Stimulated activated CD4-positive, alpha-beta T cell treated with anti-CD3 and anti-CD28 coated beads, Interleukin-2, amount 100 ng/mL, for 24 hours (primary cell): ENCODE measurements around the gene PRKG1.

Experiments used
- DNase-seq, 2 donors: peaks; one replicate each; pipeline ENCODE4 v3.0.0-alpha.2; 2020

Gene PRKG1

DNA sequence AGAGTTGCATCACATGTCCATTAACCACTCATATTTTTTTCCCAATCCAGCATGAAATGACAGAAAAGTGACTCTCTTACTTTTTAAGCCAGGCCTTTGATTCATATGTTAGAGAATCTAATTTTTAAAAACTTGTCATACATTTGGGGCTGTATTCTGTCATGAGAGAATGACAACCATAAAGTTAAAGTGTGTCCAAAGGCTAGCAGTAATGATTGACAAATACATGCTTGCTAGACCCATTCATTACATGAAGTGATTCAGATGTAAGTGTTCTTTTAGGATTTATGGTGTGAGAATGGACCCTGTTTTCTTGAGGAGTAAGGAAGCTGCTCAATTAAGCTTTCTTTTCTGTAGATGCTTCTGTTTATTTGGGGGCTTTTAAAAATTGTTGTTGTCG lies 549.7 kb downstream of the PRKG1 start:
- DNase-seq = no peak

DNA sequence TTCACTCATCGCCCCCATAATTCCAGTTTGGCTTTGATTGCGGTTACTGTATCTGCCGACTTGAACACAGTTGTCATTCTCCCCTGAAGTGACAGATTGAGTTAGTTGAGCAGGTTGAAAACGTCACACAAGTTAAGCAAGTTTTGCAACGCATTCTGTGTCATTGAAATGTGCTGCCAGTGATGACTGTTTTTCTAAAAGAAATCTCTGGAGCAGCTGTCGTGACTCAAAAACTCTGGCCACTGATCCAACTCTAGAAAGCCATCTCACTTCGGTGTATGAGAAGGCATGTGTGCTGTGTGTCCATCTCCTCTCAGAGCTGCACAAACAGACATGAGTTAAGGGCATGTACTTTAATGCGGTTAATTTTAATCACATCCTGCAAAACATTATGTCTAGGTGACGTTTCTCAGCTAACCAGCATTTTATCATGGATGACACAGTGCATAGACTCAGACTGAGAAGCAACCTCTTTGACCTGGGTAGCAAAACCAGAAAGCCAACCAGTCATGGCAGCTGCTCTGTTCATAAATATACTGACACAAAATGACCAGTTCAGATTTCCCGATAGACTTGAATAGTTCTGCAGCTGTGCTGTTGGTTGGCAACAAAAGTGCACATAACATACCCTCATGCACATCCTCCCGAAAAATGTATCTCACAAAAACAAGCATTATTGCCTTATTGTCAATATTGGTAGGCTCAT lies 555.8 kb downstream of the PRKG1 start:
- DNase-seq = no peak

DNA sequence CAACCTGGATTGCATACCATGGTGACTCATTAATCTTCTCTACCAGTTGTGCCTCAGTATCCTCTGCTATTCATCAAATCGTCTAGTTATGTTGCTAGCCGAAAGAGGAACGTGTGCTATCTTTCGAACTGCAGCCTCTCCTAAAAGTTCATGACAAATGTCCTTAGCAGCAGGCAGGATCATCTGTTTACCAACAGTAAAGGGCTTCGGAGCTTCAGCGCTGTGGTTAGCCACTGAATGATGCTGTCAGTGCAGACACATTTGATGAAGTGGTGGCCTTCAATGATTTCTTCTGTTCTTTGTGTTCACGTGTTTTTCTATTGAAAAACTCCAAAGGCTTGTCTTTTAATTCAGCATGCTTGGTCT lies 556.3 kb downstream of the PRKG1 start:
- no peak for DNase-seq

DNA sequence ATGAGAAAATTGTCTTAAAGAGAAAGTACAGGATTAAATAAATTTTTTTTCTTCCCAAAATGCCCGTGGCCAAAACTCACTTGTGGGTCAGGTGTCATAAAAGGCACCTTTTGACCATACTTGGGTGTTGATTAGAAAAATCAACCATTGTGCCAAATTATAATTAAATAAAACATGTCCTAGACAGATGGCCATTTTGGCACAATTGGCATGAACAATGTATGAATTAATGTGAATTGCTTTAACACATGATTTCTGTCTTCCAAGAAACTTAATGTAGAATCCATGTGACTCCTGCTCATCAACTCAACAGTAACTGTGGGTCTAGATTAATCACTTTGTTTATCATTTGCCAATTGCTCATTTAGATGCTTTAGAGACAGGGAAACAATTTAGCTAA lies 561.1 kb downstream of the PRKG1 start:
- DNase-seq = no peak

DNA sequence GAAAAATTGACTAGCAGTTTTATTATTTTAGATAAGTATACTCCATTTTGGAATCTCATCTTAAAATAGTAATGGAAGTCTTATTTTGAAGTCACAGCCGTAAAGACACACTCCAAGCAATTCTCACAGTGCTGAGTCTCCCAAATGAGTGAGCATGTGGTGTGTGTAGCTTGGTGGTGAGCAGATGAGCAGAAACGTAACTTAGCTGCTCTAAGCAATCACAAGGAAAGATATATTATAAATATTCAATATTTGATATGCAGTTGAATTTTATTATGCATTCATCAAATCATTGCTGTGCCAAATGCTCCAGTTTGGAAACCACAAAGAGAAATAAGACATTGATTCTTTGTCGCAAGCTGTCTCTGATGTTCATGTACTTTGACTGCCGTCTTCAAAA lies 563.9 kb downstream of the PRKG1 start:
- DNase-seq = no peak

DNA sequence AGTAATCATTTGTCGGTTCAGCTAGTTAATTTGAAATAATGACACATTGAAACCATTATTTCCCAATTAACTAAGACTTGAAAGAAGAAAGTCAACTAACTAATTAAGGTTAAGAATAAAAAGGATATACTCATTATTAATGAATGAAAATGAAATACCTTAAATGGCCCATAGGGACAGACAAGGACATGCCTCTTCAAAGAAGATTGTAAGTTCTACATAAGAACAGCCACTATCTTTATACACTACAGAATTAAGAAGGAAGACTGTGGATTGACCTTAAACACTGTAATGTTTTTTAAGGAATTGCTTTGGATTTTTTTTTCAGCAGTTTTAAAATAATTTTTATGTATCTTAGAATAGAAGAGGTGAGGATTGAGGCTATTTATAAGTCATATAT lies 564.5 kb downstream of the PRKG1 start:
- DNase-seq = no peak

DNA sequence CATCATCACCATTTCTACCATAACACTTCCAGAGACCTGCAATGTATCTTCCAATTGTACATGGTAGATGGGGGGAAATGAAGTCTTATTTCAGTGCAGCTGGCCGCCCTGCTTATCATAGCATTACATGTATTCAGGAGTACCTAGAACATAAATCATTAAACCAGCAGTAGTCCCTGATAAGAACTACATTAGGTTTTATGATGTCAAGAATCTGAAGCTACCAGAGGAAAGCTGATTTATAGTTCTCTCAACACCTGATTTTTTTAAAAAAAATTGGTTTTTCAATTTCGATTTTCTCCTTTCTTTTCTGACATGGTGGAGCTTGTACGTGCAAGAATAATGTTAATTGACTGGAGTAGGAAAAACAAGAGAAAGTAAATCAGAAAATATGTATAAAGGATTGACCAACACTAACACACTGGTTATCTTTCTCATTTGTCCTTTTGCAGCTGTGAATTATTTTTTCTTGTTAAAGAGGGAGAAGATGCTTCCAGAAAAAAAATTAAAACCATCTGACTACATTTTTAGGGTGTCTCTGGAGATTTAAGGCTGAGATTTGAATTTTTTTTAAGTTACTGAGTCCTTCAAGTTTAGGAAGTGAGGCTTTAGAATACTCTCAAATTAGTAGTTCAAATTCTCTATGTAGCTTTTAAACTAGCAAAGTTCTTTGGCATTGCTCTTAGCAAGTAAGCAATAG lies 566.0 kb downstream of the PRKG1 start:
- no peak for DNase-seq

DNA sequence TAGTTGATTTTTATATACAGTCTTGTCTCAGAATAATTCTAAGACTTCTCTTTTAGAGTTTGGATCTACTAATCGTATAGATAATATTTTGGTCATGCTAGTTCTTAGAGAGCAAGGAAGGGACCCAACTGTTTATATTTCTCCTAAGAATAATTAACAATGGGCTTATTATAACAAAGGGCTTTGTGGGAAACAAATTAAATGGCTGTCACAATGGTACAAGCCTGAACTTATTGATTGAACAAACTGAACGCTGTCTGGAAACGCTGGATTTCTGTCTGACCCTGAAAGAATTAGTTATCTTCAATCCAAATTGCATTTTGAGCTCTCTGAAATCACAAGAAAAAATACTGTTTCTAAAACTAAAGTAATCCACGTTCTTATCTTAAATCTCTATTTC lies 568.3 kb downstream of the PRKG1 start:
- DNase-seq = no peak

DNA sequence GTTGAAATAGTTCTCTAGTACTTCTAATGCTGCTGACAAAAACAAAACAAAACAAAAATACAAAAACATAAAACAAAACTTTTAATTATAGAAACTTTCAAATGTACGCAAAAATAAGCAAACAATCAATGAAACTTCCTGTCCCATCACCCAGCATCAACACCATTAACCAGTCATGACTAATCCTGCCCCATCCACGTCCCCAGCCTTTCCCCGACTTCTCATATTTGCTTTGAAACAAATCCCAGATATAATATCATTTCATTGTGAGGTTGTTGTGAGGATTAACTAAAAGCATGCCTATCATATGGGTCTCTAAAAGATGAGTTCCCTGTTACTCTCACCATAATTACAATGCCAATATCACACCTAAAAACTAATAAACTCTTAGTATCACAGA lies 569.4 kb downstream of the PRKG1 start:
- no peak for DNase-seq

DNA sequence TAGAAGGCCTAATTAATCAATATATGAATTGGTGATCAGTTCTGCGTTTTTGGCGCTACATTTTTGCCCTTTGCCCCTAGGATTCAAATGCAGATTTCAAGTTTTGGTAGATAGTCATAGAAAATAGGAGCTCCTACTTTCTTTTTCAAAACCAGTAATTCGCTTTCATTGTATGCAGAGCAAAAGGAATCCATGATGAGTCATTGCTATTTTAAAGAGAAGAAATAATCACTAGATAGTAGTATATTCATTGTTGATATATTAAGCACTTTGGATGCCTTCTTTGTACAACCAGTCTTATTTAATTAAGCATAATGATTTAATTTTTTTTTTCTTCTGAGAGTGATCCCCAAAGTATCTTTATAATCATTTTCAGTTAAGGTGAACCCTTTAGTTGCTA lies 574.8 kb downstream of the PRKG1 start:
- no peak for DNase-seq

DNA sequence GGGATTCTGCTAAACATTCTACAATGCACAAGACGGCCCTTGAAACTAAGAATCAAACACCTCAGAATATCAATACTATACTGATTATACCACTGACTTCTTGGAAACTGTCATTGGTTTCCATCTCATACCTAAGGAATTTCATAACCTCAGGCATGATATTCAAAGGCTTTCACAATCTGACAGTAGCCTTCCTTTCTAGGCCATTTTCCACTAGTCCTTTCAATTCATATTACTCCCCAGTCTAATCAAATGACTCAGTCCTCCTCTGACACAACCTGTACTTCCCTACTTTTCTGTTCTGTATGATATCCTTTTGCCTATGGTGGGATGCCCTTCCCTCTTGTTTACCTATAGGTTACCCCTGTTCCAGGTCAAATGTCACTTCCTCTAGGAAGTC lies 576.8 kb downstream of the PRKG1 start:
- DNase-seq = no peak

DNA sequence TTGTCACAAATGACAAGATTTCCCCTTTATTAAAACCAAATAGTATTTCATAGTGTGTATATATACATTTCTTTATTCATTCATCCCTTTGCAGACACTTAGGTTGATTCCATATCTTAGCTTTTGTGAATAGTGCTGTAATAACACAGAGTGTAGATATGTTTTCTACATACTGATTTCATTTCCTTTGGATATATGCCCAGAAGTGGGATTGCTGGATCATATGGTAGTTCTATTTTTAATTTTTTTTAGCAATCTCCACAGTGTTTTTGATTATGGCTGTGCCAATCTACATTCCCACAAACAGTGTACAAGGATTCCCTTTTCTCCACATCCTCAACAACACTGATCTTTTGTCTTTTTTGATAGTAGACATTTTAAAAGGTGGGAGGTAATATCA lies 578.7 kb downstream of the PRKG1 start:
- no peak for DNase-seq

DNA sequence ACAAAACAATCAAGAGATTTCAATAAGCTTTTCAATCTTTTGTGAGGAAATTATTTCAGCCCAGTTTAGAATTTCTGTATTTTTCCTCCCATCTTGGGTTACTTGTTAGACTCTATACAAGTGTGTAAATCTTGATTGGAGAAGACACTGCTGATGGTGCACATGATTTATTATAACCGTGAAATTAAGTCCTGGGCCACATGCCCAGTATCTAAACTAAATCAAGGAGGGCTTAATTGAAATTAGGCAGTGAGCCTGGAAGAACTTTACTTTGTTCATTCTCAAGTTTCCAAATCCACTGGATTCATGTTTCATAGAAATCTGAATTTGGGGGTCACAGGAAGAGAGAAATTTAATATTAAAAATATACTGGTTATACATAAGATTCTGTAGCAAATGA lies 580.6 kb downstream of the PRKG1 start:
- DNase-seq = no peak

DNA sequence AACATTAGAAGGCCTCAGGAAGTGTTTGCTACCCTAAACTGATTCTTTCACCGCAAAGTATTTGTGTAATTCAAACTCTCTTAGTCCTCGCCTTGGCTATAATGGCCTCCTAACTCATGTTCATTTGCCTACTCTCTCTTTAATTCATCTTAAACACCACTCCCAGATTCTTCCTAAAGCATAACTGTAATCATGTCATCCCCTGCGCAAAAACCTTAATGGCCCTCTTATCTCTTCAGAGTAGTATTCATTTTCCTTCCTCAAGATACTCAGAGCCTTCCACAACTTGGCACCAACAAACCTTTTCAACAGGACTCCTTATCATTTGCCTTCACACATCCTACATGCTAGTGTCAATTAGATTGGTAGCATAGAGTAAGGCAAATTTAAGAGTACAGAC lies 582.2 kb downstream of the PRKG1 start:
- no peak for DNase-seq

DNA sequence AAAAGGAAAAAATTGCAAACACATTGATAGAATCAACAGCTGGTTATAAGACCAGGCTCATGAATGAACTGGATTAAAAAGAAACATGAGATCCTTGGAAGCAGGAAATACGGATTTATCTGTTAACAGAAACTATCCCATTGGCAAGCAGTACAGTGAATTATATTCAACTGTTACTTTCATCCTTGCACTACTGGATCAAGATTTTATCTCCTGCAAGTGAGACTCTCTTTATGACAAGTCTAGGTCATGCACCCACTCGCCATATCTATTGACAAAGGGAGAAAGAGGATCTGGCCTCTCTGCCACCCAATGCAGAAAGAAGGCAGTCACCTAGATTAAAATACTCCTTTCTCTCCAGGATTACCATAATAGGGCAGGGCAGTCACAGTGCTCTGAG lies 583.7 kb downstream of the PRKG1 start:
- DNase-seq = no peak

DNA sequence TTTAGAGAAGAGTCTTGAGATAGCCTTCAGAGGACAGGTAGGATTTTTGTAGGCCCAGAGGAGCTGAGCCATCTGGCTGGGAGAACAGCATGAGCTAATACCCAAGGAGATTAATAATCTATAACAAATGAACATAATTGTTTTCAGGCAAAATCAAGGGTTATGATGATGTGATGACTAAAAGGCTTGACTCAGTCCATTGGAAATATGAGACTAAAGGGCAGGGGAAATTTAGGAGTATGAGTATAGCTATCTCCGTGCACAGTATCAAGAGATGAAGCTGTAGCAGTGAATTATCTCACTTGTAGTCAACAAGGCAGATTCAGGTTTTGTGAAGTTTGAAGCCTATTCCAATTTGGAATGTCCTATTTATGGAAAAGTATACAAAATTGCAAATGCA lies 585.1 kb downstream of the PRKG1 start:
- DNase-seq = no peak

DNA sequence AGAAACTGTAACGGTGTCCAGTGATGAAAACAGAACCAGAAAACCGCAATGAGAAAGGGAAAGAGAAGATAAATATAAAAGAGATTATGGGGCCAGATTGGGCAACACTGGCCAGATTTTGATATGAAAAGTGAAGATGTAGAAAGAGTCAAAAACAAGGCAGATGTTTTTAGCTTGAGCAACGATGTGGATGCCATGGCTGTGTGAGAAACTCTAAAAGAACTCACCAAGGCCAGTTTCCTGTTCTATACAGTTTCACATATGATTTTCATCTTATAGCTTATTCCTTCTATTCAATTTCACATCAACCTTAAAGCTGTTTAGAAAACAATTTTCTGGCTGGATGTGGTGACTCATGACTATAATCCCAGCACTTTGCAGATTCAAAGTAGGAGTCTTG lies 588.8 kb downstream of the PRKG1 start:
- no peak for DNase-seq

DNA sequence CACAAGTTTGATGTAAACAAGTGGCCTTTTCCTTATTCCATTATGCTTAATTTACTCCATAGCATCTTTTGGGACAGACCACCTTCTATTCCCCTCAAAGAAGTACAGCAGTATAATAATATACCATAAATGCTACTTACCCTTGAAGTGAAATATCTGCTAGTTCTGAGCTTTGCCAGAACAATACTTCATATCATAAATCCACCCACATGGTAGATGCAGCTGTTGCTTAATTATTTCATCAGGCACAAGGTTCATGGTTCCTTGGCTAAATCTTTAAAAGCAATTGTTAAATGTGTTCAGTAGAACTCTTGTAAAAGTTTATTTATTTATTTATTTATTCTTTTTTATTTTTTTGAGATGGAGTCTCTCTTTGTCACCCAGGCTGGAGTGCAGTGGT lies 592.2 kb downstream of the PRKG1 start:
- DNase-seq = no peak

DNA sequence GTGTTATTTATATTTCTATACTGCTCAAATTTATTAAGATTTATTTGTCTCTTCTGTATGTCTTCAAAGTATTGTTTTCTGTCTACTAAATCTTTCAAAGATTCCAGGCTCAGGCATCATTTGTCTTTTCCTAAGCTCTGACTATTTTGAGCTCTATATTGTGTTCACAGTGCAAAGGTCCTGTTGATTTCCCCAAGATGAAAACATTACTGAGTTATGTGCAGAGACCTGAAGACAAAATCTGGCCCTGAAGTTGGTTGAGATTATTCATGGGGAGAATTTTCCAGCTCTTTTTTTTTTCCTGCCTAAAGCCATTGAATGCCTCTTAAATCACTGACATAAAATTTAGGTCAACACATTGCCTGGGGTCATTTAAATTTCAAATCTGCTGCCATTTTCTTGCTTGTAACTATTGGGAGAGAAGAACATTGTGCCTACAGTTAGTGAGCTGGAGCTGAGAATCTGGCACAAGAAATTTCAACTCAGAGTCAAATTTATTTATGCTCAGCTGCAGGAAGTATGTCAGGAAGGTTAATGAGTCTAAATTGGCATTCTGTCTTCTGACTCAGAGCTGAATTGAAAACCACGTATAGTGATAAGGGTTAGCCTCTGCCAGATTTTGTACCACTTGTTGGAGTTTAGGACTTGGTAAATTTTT lies 593.5 kb downstream of the PRKG1 start:
- DNase-seq = no peak

DNA sequence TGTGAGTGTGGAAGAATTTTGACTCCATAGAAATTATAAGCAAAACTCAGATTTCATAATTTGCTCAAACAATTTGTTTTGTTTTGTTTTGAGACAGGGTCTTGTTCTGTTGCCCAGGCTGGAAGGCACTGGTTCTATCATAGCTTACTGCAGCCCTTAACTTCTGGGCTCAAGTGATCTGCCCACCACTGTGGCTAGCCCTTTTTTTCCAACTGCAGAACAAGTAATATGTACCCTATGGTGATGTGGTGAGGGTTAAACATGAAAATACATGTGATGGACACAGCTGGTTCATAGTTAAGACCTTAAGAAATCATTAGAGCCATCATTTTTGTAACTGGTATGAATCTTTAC lies 594.0 kb downstream of the PRKG1 start:
- no peak for DNase-seq

DNA sequence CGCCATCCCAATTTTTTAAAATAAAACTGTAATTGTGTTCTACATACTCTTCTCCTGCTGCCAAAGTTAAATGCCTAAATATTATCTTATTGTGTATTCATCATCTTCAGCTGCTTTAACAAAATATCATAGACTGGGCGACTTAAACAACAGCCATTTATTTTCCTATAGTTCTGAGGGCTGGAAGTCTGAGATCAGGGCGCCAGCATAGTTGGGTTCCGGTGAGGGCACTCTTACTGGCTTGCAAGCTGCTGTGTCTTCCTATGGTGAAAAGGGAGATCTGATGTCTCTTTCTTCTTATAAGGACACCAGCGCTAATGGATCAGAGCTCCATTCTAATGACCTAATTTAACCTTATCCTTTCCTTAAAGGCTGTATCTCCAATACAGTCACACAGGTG lies 594.8 kb downstream of the PRKG1 start:
- no peak for DNase-seq

DNA sequence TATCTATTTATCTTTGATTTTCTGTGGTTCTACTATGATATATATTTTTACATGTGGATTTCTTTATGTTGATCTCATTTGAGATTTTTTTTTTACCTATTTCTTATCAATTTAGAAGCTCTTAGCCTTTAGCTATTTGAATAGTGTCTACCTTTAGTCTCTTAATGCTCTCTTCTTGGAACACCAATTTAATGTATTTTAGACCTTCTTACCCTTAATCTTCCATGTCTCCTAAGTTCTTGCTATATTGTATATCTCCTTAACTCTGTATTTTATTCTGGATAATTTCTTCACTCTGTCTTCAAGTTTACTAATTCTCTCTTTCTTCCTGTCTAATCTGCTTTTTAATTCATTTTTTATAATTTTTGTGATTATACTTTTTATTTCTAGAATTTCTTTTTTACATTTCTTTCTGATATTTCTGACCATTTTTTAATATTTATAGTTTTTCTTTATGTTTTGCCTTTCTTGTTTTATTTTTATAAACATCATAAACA lies 597.8 kb downstream of the PRKG1 start:
- no peak for DNase-seq

DNA sequence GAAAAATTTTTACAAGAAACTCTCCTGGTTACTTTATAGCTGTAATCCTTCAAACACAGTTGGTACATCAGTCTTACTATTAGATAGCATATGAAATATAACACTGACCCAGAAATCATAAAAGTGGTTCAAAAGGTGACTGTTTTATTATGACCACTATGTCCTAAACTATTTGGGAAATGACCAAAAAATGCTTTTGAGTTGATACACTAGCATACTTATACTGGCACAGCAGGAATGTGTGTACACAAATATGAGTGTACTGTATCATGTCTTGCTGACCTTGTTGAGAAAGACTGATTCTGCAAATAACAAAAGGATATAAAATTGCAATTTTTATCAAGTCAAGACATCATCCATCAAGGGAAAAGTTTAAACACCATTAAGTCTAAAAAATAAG lies 600.8 kb downstream of the PRKG1 start:
- no peak for DNase-seq

DNA sequence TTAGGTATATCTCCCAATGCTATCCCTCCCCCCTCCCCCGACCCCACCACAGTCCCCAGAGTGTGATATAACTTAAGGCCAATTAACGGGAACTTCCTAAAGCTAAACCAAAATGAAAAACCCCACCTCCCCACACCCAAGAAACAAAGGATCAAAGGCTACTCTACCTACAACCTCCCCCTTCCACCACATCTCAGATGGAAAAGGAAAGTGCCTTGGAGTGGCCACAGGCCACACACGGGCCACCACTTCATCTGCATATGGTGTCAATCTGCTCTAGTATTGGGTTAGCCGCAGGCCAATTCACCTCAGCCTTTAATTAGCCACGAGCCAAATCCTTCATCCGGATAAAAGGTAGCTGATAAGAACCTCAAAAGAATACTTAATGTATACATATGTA lies 605.6 kb downstream of the PRKG1 start:
- DNase-seq = no peak
